Hematopoietic multipotent progenitor cell treated with erythropoietin and hydrocortisone succinate and interleukin-3 and kit ligand, for 15 days (in vitro differentiated cells): ENCODE data around the gene ATR.
"Not testable (repeated sequence)": the region's sequence is repeated elsewhere in the genome, so short reads cannot be mapped to it uniquely, and the experiment has no call there.

Experiments
- DNase-seq: peaks from one replicate; pipeline ENCODE4 v3.0.0-alpha.2; 2015; ENCODE audit warnings: low spot score

Gene ATR

DNA sequence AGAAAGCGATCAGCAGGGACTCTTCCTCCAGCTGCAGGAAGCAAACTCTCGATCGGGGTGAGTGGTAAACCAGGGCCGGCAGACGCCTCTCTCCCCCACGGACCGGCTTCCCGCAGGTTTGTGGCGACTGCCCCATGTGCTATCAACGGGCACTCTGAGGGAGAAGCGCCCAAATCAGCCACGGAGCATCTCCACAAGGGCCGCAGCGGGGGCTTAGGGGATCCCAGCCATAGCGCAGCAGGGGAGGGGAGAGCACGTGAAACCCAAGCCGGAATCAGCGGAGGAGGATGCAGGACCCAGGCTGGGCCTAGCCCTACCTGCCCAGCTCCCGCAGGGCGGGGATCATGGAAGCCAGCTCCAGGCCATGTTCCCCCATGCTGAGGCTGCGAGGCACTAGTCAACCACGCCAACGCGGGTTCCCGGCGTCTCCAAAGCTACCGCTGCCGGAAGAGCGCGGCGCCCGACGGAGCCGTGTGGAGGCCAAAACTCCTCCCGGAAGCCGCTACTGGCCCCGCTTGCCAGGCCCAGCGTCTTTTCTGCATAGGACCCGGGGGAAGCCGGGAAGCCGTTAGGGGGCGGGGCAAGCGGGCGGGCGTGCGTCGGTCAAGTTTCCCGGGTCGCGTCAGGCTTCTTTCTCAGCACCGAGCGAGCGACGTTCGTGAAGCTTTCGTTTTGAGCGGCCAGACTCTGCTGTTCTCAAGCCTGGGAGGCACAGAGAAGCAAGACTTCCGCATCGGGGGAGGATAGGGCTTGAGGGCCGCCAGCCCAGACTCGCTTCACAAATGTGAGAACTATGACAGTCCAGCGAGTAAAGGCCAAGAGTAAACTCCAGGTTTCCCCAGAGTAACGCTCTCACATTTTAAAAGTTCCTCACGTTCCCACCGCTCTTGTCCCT, at the start of gene ATR:
Gene ATR, minus strand, starts transcription at position 405 of the 895 bp plus-strand sequence. Its CDS starts 29 bp downstream, at position 376.
- DNase-seq: peak; percentile 94

DNA sequence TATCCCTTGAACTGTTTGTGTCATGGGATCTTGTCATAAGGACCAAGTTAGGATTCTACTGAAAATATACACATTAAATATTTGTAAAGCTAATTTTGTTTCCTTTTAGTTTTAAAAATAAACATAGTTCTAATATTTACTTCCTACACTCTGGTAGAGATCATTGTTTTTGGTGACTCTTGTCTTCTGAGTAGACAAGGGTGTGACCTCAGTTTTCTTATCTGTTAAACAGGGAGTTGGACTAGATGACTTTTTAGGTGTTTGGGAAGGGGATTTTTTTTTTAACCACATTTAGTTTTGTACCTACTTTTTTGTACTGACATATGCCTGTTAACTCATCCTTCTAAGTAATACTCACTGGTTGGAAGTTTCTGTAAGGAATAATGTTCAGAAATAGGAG, 48.4 kb upstream of the ATR start:
- peak; percentile 7 for DNase-seq

DNA sequence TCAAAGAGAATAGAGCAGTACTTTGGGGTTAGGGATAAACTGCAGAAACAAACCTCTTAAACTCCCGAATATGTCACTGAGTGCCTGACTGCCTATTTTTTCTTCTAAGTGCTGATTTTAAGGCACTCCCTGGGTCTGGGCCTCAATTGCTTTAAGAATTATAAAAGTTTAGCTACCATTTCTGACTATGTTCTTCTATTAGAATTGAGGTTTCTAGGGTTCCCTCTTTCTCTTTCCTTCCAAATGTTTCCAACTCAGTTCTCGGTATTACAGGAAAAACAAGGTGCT, 46.6 kb upstream of the ATR start:
- DNase-seq: no peak

DNA sequence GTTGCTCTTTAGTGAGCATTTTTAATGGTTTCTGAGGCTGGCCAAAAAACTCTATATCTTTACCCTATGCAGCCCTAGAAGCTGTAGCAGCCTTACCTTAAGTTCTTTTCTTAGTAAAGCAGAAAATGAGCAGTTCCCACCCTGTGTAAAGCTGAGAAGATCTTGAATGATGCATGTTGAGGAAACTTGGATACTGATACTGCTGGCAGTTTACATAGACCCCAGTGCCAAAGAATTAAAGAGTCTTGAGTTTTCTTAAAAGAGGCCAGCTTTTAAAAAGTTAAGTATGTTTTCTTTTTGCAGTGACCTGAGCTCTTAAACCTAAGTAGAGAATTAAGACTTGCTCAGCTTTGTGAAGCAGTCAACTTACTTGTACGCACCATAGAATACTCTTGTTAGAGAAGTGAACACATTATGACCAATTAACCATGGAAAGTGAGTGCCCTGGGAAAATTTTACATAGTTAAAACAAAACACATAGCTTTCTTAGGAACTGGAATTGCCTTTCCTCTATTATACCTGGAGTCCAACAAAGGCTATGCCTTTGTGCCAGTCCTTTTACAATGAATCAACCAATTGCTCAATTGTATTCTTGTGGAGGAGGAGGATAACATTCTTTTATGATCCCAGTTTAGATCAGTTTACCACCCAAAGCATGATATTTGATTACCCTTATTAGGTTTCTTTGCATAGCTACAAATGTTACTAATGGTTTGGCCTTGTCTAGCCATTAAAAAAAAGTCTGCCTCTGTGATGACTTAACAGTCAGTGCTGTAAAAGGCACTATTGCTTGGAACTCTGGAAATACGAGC, 46.0 kb upstream of the ATR start:
- DNase-seq: no peak

DNA sequence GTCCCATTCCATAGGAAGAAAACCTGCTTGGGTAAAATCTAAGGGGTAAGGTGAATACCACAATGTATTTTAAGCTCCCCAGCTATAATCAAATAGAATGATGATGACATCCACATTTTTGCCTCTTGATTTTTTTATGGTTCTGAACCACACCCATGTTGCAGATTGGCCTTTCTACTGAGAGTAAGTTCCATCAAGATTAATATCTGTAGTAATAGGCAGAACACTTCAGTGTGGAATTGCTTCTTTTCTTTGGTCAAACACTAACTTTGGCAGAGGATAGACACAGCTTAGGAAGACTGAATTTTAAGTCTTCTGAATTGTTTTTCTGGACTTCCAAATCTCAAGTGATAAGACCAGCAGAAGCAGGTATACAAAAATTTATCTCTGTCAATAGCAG, 44.7 kb upstream of the ATR start:
- no peak for DNase-seq

DNA sequence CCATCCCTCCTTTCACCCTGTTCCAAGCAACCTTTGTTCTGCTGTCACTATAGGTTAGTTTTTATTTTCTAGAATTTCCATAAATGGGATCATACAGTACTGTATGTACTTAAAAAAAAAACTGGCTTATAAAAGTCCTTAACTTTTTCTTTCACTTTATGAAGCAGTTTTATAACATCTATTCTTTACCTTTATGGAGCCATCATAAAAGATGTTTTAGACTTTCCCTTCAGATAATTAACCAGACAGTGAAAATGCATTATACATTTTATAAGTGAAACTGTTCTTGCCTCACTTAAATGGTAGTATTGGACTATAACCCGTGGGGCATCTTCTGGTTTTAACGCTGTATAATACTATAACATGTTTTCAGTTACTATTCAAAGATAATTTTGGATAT, 43.9 kb upstream of the ATR start:
- DNase-seq: no peak

DNA sequence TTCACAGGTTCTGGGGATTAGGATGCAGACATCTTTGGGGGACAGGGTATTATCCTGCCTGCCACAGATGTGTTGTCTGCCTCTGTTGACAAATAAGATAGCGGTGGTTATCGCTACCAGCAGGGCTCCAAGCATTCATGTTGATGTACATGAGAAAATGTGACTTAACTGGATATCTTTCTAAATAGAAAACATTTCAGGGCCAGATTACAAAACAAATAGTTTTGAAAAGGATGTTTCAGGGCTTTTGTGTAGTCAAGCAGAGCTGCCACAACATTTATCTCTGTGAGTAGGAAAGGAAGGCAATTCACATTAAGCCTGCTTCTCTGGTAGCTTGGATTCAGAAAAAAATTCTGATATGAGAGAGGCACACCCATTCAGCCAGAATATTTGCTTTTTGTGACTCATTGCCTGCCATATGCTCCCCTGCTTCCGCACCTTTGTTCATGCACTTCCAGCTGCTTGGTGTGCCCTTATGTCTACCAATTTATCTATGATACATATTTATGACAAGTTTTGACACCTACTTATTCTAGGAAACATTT, 40.5 kb upstream of the ATR start:
- no peak for DNase-seq

DNA sequence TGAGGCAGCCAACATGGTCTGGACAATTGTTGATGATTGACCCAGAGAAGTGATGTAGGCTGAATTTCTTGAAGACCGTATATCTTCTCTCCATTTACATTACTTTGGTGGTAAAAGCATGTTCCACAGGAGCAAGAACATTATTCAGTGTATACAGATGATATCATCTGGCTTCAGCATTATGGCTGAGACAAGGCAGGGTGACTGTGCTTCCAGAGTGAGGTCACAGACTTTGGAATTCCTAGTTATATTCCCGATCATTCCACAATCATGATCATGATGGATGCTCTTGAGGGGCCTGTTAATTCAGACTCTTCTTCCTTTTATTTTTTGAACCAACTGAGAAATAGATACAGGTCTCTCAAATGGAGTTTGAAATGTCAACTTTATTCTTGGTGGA, 36.6 kb upstream of the ATR start:
- no peak for DNase-seq

DNA sequence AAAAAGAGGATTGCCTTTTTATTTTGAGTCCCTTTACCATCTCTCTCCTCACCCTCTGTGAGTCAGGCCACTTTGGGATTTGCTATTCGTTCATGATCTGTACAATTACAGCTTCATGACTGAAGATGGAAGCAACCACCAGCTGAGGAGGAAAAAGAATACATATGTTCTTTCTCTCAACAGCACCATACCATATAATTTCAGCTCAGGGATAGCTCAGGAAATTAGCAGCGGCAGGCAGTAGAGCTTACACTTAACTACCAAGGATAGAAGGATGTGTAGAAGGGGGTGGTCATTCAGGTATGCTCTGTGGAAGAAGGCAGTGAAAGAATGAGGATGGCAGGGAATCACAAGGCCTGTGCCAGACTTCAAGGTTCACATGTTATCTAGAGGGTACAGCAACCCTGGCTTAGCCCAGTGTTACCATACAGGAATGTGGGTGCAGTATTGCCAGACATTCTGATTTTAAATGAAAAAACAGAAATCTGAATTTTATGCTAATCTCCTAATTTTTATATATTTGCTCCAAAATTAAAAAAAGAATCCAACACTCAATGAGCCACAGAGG, 35.6 kb upstream of the ATR start:
- no peak for DNase-seq

DNA sequence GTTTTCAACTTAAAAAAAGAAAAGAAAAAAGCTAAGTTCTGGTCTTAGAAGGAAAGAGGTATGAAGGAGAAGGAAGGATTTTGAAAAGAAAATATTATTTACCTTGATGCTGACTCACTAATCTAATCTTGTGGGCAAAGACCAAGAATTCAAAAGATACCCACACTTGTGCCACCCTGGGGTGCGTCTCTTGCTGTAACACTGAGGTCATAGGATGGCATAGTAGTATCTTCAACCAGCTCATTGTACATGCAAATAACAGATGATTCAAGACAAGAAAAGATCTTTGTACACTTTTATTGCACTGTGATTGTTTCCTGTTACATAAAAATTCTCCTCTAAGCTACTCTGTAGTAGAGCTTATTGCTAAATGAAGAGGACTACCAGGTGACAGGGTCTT, 35.0 kb upstream of the ATR start:
- no peak for DNase-seq

DNA sequence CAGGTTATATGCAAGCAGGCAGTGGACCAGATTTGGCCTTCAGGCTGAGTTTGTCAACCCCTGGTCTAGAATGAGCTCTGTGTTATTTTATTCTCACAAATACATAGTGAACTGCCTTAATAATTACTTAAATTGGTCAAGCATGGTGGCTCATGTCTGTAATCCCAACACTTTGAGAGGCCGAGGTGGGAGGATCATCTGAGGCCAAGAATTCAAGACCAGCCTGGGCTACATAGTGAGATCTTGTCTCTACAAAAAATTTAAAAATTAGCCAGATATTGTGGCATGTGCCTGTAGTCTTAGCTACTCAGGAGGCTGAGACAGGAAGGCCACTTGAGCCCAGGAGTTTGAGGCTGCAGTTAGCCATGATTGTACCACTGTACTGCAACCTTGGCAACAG, 32.7 kb upstream of the ATR start:
- DNase-seq: no peak

DNA sequence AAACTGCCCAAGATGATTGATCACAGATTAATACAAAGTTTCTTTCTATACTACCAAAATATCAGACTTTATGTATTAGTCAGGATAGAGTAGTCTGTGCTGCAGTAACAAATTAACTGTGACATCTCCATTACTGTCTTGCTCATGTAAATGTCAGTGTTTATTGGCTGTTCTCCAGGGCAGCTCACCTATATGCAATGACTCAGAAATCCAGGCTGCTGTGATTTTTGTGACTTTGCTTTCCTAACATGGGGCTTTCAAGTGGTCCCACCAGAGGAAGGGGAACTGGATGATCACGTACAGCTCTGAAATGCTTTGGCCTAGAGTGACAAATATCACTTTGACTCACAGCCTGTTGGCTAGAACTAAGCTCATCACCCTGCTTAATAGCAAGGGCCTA, 30.6 kb upstream of the ATR start:
- no peak for DNase-seq

DNA sequence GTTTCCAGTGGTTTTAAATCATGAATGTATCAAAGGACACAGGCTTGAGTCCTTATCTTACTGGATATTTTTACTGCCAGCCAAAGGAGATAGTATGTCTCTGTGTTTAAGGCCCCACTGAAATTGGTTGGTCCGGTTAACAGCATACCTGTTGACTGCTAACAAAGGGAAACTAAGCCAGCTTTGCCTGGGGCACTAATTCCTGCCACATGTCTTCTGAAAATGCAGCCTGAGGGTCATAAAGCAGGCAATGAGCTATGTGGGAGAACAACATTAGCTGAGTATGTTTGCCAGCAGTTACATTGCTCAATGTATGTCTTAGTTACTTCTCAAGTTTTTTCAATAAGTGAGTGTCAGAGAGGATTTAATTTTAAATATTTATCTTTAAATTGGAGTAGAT, 30.1 kb upstream of the ATR start:
- DNase-seq: no peak

DNA sequence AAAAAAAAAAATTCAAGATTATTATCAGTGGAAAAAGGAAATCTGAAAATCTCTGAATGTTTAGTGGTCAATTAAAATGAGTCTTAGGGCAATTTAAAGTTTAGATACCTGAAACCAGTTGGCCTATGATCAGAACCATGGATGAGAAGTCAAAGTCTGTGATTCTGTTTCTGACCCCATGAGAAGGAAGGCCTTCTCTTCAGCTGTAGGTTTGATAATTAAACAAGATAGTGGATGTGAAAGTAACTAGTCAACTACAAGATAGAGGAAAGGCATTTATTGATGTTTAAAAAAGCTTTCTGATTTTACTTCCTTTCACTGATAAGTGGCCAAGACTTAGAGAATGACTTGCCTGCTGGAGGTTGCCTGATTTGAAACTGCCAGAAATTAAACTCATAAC, 26.4 kb upstream of the ATR start:
- no peak for DNase-seq

DNA sequence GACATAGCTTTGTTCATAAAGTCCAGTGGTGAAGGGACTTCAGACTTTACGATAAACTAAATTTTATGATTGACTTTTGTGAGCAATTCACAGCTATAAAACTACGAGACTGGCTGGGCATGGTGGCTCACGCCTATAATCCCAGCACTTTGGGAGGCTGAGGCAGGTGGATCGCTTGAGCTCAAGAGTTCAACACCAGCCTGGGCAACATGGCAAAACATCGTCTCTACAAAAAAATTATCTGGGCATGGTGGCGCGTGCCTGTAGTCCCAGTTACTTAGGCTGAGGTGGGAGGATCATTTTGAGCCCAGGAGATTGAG, 24.8 kb upstream of the ATR start:
- DNase-seq: not testable (repeated sequence)

DNA sequence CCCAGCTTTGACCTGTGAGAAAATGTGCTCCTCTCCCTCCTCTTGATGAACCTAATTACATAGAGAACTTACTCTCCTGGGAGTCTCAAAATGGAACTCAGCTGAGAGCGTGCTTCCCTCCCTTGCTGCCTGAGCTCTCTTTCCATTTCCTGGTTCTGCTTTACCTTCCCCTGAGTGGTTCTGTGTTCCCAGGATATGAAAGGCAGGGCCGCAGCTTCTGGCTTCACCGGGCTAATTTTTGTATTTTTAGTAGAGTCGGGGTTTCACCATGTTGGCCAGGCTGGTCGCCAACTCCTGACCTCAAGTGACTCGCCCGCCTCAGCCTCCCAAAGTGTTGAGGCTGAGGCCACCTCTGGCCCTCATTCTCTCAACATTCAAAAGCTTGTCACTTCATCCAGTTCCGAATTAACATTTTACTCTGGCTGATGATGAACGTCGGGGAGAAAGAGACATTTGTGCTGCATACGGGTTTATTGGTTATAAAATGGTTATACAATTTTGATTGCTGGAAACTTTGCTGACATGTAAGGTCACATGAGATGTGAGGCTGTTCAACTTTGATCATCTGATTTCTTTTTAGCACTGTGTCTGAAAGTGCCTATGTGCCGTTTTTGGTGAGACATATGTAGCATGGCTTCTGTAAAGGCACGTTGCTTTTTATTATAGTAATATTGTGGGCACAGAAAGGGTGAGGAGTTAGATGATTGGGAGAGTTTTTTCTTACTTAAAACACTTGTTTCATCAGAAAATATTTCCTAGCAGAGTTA, 24.3 kb upstream of the ATR start:
- DNase-seq: no peak

DNA sequence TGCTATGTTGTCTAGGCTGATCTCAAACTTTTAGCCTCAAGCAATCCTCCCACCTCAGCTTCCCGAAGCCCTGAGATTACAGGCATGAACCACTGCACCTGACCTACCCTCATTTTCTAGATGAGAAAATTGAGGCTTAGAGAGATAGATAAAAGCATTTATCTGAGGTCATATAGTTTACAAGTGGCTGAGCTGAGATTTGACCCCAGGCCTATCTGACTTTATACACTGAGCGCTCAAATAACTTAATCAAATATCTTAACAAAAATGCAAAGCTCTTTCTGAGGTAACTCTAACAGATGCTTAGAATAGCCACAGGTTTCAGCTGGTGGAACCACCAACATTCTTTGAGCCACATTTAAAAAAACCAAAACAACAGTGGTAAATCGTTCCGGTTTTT, 23.2 kb upstream of the ATR start:
- DNase-seq: no peak

DNA sequence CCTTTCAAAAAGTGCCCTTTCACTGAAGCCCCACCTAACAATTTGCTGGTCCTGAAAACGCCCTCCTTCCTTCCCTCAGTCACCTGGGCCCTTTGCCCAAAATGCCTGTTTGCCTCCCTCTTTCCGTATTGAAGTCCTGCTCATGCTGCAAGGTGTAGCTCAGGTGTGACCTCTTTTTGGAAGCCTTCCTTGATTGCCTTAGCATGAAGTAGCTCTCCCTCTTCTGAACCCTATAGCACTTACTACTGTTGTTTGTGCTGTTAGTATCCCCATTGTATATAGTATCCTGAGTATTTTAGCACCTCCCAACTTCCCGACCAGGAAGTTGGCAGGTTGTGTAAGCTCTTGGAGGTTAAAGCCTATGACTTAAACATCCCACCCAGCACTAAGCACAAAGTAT, 19.4 kb upstream of the ATR start:
- DNase-seq: no peak

DNA sequence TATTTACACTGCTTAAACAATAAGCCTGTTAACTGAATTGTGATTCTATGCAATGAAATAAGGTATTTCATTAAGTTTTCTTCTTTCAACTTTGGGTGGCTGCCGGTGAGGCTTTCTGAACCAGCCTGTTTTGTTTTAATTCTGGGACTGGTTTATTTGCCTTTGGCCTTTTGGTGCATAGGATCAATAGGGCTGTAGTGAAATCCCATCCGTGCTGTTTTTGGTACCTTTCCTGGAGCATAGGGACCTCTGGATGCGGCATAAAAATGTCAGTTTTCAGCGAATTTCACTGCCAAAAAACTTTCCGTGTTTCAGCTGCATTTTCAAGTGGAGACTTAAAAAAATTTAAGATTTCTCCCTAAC, 18.2 kb upstream of the ATR start:
- DNase-seq: no peak

DNA sequence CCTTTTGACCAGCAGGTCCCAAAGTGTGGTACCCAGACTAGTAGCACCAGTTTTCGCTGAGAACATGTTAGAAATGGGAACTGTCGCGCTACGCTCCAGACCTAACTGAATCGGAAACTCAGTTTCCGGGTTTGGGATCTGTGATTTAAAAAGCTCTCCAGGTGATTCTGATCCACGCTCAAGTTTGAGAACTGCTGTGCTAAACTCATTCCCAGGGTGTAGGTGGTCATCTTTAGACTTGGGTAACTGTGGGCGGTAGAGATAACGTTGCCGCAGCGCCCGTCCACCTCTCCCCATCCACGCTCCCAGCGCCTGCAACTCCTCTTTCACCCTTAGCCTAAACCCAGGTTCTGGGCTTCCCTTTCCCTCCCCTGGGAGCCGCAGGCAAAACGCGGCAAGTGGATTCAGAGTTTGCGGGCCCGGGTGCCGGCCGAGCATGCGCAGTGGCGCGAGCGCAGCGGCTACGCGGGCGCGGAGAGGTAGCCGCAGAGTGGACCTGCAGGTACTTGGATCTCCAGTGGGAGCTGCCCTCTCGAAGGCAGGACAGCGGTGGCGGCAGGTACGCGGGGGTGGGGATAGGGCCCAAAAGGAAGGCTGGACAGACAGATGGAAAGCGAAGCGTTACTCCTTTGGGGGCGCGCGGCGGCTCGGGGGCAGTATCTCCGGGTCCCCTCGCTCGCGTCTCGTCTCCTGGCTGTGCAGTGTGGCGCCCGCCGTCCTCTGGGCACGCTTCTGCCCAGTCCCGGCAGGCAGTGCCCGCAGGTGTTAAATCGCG, 17.6 kb upstream of the ATR start, which contains the start of gene PLS1:
Gene PLS1, plus strand, starts transcription at position 443 of the 775 bp plus-strand sequence. CDS start 67,845 bp downstream, outside the sequence.
- DNase-seq: peak; percentile 87

DNA sequence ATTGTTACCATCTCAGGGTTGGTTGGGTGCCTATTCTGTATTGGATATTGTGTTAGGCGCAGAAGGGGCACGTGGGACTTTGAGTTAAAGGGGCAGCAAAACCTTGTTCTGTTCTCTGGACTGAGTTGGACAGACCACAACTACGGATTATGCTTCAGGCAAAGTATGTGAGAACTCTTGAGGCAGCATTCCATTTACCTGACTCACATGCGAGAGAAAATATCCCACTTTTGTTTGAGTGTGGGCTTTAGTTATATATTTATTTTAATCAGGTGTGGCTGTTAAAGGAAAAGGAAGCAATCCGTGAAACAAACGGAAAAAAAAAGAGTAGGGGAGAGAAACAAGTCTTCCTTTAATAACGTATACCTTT, 17.0 kb upstream of the ATR start:
- DNase-seq: no peak

DNA sequence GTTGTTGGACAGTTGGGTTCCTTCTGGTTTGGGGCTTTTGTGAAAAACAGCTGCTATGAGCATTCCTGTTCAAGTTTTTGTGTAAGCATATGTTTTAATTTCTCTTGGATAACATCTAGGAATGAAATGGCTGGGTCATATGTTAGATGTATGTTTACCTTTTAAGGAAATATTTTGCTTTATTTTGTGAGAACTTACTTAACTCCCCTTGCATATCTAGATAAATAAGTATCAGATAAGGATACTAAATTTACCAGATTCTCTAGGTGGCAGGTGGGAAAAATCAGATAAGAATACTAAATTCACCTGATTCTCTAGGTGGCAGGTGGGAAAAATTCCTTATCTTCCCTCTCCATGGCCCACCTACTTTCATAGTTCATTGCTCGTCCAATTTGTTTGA, 16.6 kb upstream of the ATR start:
- DNase-seq: no peak
